IMR-90 (cell line): ENCODE measurements around the gene CAPN3. TPM values are rescaled to one million over a fixed set of nuclear protein-coding genes. Genes with fewer than 3 reads are reported as not detected.

Source experiments
- ATAC-seq: fragments of 200-7000 bp; cut with Tn5 transposase; 2 replicates; pipeline ENCODE4 v1.9.1; 2020; ENCODE audit warnings: low read depth, mild to moderate bottlenecking, moderate library complexity
- BruUV-seq: library from RNA; stranded (reverse); fragments of 400-500 nt; replicated peaks from 2 replicates; lab custom pipeline; 2021; lab: Mats Ljungman, UMichigan
- CTCF ChIA-PET: fragments of 300-600 bp; formaldehyde crosslinking; extraction: SDS; loops from one replicate; lab custom pipeline; 2021; ENCODE audit warnings: antibody characterized with exemption; lab: Yijun Ruan, JAX
- POLR2A ChIA-PET: fragments of 300-600 bp; sonication (Branson Sonifier 250); formaldehyde crosslinking; loops from one replicate; lab custom pipeline; 2022; ENCODE audit warnings: antibody characterized with exemption; ENCODE audit not compliant: unreplicated experiment; lab: Charles Lee
- DNase-seq: peaks from one replicate; pipeline ENCODE4 v3.0.0; 2013
- H2AFZ ChIP-seq: replicated peaks from 2 replicates; pipeline ENCODE3; 2013; ENCODE audit warnings: low read length, mild to moderate bottlenecking; ENCODE audit not compliant: poor library complexity
- H2AK5ac ChIP-seq: 2 replicates; pipeline ENCODE4 v1.6.1; 2013; ENCODE audit warnings: low read depth, low read length, inconsistent platforms
- H2AK9ac ChIP-seq: replicated peaks from 2 replicates; pipeline ENCODE3; 2013; ENCODE audit warnings: mild to moderate bottlenecking, low read depth, low read length, moderate library complexity; ENCODE audit not compliant: poor library complexity
- H2BK120ac ChIP-seq: 2 replicates; pipeline ENCODE4 v1.6.1; 2013; ENCODE audit warnings: low read depth, low read length, inconsistent platforms
- H2BK15ac ChIP-seq: 3 replicates; pipeline ENCODE4 v1.6.1; 2013; ENCODE audit warnings: low read depth, low read length, inconsistent platforms
- H2BK20ac ChIP-seq: 2 replicates; pipeline ENCODE4 v1.6.1; 2013; ENCODE audit warnings: low read depth, mild to moderate bottlenecking, inconsistent platforms, low read length, moderate library complexity
- H2BK5ac ChIP-seq: 2 replicates; pipeline ENCODE4 v1.6.1; 2013; ENCODE audit warnings: mild to moderate bottlenecking, low read depth, low read length, inconsistent platforms; ENCODE audit not compliant: poor library complexity, severe bottlenecking
- H3K14ac ChIP-seq: replicated peaks from 2 replicates; pipeline ENCODE4 v1.6.1; 2013; ENCODE audit warnings: low read depth, low read length, inconsistent platforms
- H3K18ac ChIP-seq: 2 replicates; pipeline ENCODE4 v1.6.1; 2013; ENCODE audit warnings: low read depth, low read length, control low read depth
- H3K23ac ChIP-seq: 2 replicates; pipeline ENCODE4 v1.6.1; 2013; ENCODE audit warnings: low read depth, low read length, inconsistent platforms
- H3K27ac ChIP-seq: 2 replicates; pipeline ENCODE4 v1.5.1; 2013; ENCODE audit warnings: mild to moderate bottlenecking, control low read depth, low read length; ENCODE audit not compliant: insufficient read depth
- H3K27me3 ChIP-seq: 2 replicates; pipeline ENCODE4 v1.6.1; 2013; ENCODE audit warnings: low read length; ENCODE audit not compliant: control insufficient read depth, insufficient read depth
- H3K36me3 ChIP-seq: 2 replicates; pipeline ENCODE4 v1.6.1; 2013; ENCODE audit warnings: low read length, mixed read lengths; ENCODE audit not compliant: control insufficient read depth, insufficient read depth
- H3K4ac ChIP-seq: 2 replicates; pipeline ENCODE4 v1.6.1; 2013; ENCODE audit warnings: low read depth, low read length, inconsistent platforms
- H3K4me1 ChIP-seq: 2 replicates; pipeline ENCODE4 v1.6.1; 2013; ENCODE audit warnings: low read length, mixed read lengths; ENCODE audit not compliant: control insufficient read depth, insufficient read depth
- H3K4me2 ChIP-seq: 2 replicates; pipeline ENCODE4 v1.6.1; 2013; ENCODE audit warnings: low read depth, mild to moderate bottlenecking, control low read depth, low read length, moderate library complexity
- H3K4me3 ChIP-seq: 2 replicates; pipeline ENCODE4 v1.5.1; 2013; ENCODE audit warnings: low read depth, mild to moderate bottlenecking, control low read depth, low read length, moderate library complexity; ENCODE audit not compliant: insufficient read depth
- H3K56ac ChIP-seq: 2 replicates; pipeline ENCODE4 v1.6.1; 2013; ENCODE audit warnings: low read length, inconsistent platforms; ENCODE audit not compliant: insufficient read depth; ENCODE audit errors: extremely low read depth
- H3K79me1 ChIP-seq, 2 experiments: 2 replicates each; pipeline ENCODE4 v1.6.1; 2013; ENCODE audit warnings: low read length in 2 of 2, inconsistent platforms in 1 of 2, low read depth in 1 of 2
- H3K9ac ChIP-seq: 2 replicates; pipeline ENCODE4 v1.6.1; 2013; ENCODE audit warnings: low read depth, low read length, control low read depth
- H3K9me1 ChIP-seq: 2 replicates; pipeline ENCODE4 v1.6.1; 2013; ENCODE audit warnings: low read length, inconsistent platforms; ENCODE audit not compliant: insufficient read depth
- H3K9me3 ChIP-seq: 2 replicates; pipeline ENCODE4 v1.6.1; 2013; ENCODE audit warnings: low read length; ENCODE audit not compliant: control insufficient read depth, insufficient read depth
- H4K20me1 ChIP-seq: 2 replicates; pipeline ENCODE4 v1.6.1; 2013; ENCODE audit warnings: low read length, inconsistent platforms; ENCODE audit not compliant: insufficient read depth
- H4K5ac ChIP-seq: 2 replicates; pipeline ENCODE4 v1.6.1; 2013; ENCODE audit warnings: mild to moderate bottlenecking, low read depth, low read length, control low read depth
- H4K8ac ChIP-seq, 2 experiments: 2 replicates each; pipeline ENCODE4 v1.6.1; 2013; ENCODE audit warnings: low read depth in 2 of 2, low read length in 2 of 2, control low read depth in 1 of 2, inconsistent platforms in 1 of 2
- H4K91ac ChIP-seq: 2 replicates; pipeline ENCODE4 v1.6.1; 2013; ENCODE audit warnings: low read depth, low read length, inconsistent platforms; ENCODE audit not compliant: insufficient read depth
- MXI1 ChIP-seq: IDR thresholded peaks from 2 replicates; pipeline ENCODE4 v1.6.1; 2012; ENCODE audit warnings: low read depth, mild to moderate bottlenecking, low read length, moderate library complexity, borderline replicate concordance
- RAD21 ChIP-seq: IDR thresholded peaks from 2 replicates; pipeline ENCODE4 v1.6.1; 2012; ENCODE audit warnings: low read length, improper control_type of control experiment
- WGBS, 2 experiments: methylation state at CpG; one replicate each; pipeline versions ENCODE4 v1.1.5 to v1.1.7; 2013; ENCODE audit warnings: missing lambda C conversion rate in 2 of 2; ENCODE audit not compliant: insufficient read length in 1 of 2; ENCODE audit errors: extremely low coverage in 2 of 2; 5-methylcytosine and 5-hydroxymethylcytosine counted together
- dilution Hi-C: fragments of 300-500 bp; cut with HindIII; formaldehyde crosslinking; loops from one replicate; pipeline ENCODE4 v1.14.3; 2018; ENCODE audit warnings: low sequenced_read_pairs; ENCODE audit not compliant: unreplicated experiment
- in situ Hi-C: fragments of 300-500 bp; cut with MboI; formaldehyde crosslinking; loops from 3 replicates; pipeline ENCODE4 v1.14.3; 2019; ENCODE audit warnings: low sequenced_read_pairs, inconsistent platforms, mixed read lengths
- intact Hi-C: fragments of 100-400 bp; cut with micrococcal nuclease; formaldehyde crosslinking; loops from 2 replicates; pipeline ENCODE4 v1.10.0; 2022
- polyA plus RNA-seq, 3 experiments: library from polyadenylated mRNA; depleted of rRNA; stranded (reverse); fragments of >200 nt; gene quantifications; 2 replicates each; pipeline ENCODE4 v1.2.3, GENCODE V29; 2012; ENCODE audit warnings: low replicate concordance in 1 of 3
- total RNA-seq: library from RNA; depleted of rRNA; stranded (reverse); fragments of >200 nt; gene quantifications from 2 replicates; pipeline ENCODE4 v1.2.3, GENCODE V29; 2012

CAPN3 gene
- total and polyA plus RNA-seq, 2 of the 4 experiments (the other 2 are of a cell fraction): 1.1 to 1.4 TPM

- Histone ChIP-seq H3K23ac (no peak overlapping the region), H3K9me1 (peaks cover 15% of the 10 kb centered on the region), H4K91ac (no peak overlapping the region), H4K8ac (no peak overlapping the region), H3K14ac (no peak overlapping the region), H2BK5ac (no peak overlapping the region), H2BK120ac (no peak overlapping the region), H3K56ac (no peak overlapping the region), H2AK9ac (no peak overlapping the region), H3K4me1 (no peaks in the 10 kb centered on the region), H3K27me3 (no peaks in the 10 kb centered on the region), H2BK20ac (no peak overlapping the region), H3K4me2 (no peak overlapping the region), H3K4me3 (no peak overlapping the region), H3K4ac (no peak overlapping the region), H3K9me3 (no peaks in the 10 kb centered on the region), H2AFZ (no peak overlapping the region), H3K9ac (no peak overlapping the region), H2BK15ac (no peak overlapping the region), H4K5ac (no peak overlapping the region), H3K18ac (no peak overlapping the region), H3K79me1 (no peaks in the 10 kb centered on the region), H3K36me3 (peaks cover 41% of the 10 kb centered on the region), H2AK5ac (no peak overlapping the region), H3K27ac (no peak overlapping the region), H4K20me1 (no peaks in the 10 kb centered on the region)
- dilution Hi-C loops (no loop called here), in situ Hi-C loops (no loop called here), intact Hi-C loops (no loop called here)
- DNase-seq (no peak), ATAC-seq (no peak)
- POLR2A ChIA-PET: no interaction called here
- 40% methylated on average over 1 of the region's 2 CpGs; no CpG with 5 or more reads in 1 of the 2 experiments for WGBS, 2 experiments
- no TSS peak for BruUV-seq
- TF ChIP-seq RAD21 (no peak), MXI1 (no peak)
- CTCF ChIA-PET: no interaction called here
Observed at GRCh38 chr15:42413920-42414319, 54.6 kb downstream of the CAPN3 start.
